Measurements from ENCODE around the gene LRRC18. TPM values are rescaled to one million over a fixed set of nuclear protein-coding genes. Genes with fewer than 3 reads are reported as not detected.

Gene LRRC18
- total RNA-seq, 1 experiment from 2014 or later, result not detected

- Histone ChIP-seq H3K27me3 (ENCODE audit: insufficient read depth, low read depth) (peaks cover 14% of the 10 kb centered on the region), H3K4me3 (no peak overlapping the region), H3K9me3 (ENCODE audit: insufficient read depth, low read depth) (no peaks in the 10 kb centered on the region), H3K4me2 (no peak overlapping the region), H4K20me1 (ENCODE audit: insufficient read depth) (peaks cover 3% of the 10 kb centered on the region; the same call in 1 of the 2 replicates), H3K4me1 (replicated peaks; ENCODE audit: insufficient read depth) (no peaks in the 10 kb centered on the region), H3F3A (ENCODE audit: insufficient read depth, low read depth) (no peaks in the 10 kb centered on the region), H3K9me2 (ENCODE audit: insufficient read depth) (no peaks in the 10 kb centered on the region), H3K27ac (no peak overlapping the region), H3K36me3 (ENCODE audit: low read depth) (no peaks in the 10 kb centered on the region), H2AFZ (no peak overlapping the region), H3K79me2 (ENCODE audit: low read depth) (no peaks in the 10 kb centered on the region)
- intact Hi-C loops (cut with micrococcal nuclease; ENCODE audit: unreplicated experiment), result no loop called here
- TF ChIP-seq CTCF (conservative IDR thresholded peaks at IDR 0.05) (no peak), EZH2 (IDR thresholded peaks at IDR 0.05; ENCODE audit: low read depth) (no peak)
- no TSS peak for BruUV-seq (replicated peaks)
- CTCF ChIA-PET, result no interaction called here
- POLR2A ChIA-PET (ENCODE audit: unreplicated experiment), result no interaction called here
- DNase-seq, result no peak
Measured at GRCh38 chr10:48965460-48965859, 25.8 kb upstream of the LRRC18 start.

- Histone ChIP-seq H3K36me3 (ENCODE audit: low read depth) (no peaks in the 10 kb centered on the region), H3F3A (ENCODE audit: insufficient read depth, low read depth) (no peaks in the 10 kb centered on the region), H3K27me3 (ENCODE audit: insufficient read depth, low read depth) (peaks cover 12% of the 10 kb centered on the region), H3K4me1 (replicated peaks; ENCODE audit: insufficient read depth) (no peaks in the 10 kb centered on the region), H3K79me2 (ENCODE audit: low read depth) (no peaks in the 10 kb centered on the region), H3K4me2 (no peak overlapping the region), H3K27ac (no peak overlapping the region), H2AFZ (no peak overlapping the region), H4K20me1 (ENCODE audit: insufficient read depth) (peaks cover 3% of the 10 kb centered on the region; the same call in 1 of the 2 replicates), H3K9me3 (ENCODE audit: insufficient read depth, low read depth) (no peaks in the 10 kb centered on the region), H3K4me3 (no peak overlapping the region), H3K9me2 (ENCODE audit: insufficient read depth) (no peaks in the 10 kb centered on the region)
- no peak for DNase-seq
- intact Hi-C loops (cut with micrococcal nuclease; ENCODE audit: unreplicated experiment), result no loop called here
- ChIA-PET POLR2A (ENCODE audit: unreplicated experiment) (no interaction called here), CTCF (no interaction called here)
- no peak for TF ChIP-seq CTCF (conservative IDR thresholded peaks at IDR 0.05)
- TF ChIP-seq EZH2 (IDR thresholded peaks at IDR 0.05; ENCODE audit: low read depth), result no peak
- no TSS peak for BruUV-seq (replicated peaks)
Measured at GRCh38 chr10:48964038-48964437, 24.4 kb upstream of the LRRC18 start.

DNA sequence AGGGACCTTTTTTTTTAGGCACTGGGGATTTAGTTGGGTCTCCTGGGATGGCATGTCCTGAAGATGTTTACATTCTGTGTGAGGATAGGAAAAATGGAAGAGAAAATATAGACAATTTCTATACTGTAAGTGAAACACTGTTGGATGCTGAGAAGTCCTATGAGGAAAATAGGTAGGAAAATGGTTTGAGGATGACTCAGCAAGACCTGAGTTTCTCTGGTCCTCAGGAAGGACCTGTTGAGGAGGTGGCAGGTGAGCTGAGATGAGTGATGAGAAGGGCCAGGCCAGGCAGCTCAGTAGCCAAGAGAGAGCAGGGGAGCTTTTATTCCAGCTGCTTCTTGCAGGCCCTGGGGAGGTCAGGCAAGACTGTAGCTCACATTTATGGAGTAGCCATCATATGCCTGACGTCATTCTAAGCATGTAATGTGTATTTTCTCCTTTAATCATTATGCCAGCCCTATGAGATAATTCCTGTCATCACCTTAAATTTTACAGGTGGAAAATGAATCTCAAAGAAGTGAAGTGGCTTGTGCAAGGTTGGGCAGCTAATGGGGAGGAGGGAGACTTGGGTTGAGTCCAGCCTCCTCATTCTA lies 19.1 kb upstream of the LRRC18 start:
- no peak for TF ChIP-seq CTCF (conservative IDR thresholded peaks at IDR 0.05)
- no peak for TF ChIP-seq EZH2 (IDR thresholded peaks at IDR 0.05; ENCODE audit: low read depth)
- no peaks in the 10 kb centered on the region for H4K20me1 ChIP-seq (ENCODE audit: insufficient read depth)
- H3K9me3 ChIP-seq (ENCODE audit: insufficient read depth, low read depth), result no peaks in the 10 kb centered on the region
- intact Hi-C loops (cut with micrococcal nuclease; ENCODE audit: unreplicated experiment), result no loop called here
- BruUV-seq (replicated peaks), result no TSS peak
- peaks cover 9% of the 10 kb centered on the region; the same call in 1 of the 2 replicates for H3K27me3 ChIP-seq (ENCODE audit: insufficient read depth, low read depth)
- H3K36me3 ChIP-seq (ENCODE audit: low read depth), result no peaks in the 10 kb centered on the region
- no peak overlapping the region for H2AFZ ChIP-seq
- no peak overlapping the region for H3K4me3 ChIP-seq
- H3K79me2 ChIP-seq (ENCODE audit: low read depth), result no peaks in the 10 kb centered on the region
- H3K27ac ChIP-seq, result no peak overlapping the region
- H3K4me1 ChIP-seq (replicated peaks; ENCODE audit: insufficient read depth), result no peaks in the 10 kb centered on the region
- ChIA-PET CTCF (no interaction called here), POLR2A (ENCODE audit: unreplicated experiment) (no interaction called here)
- no peaks in the 10 kb centered on the region for H3K9me2 ChIP-seq (ENCODE audit: insufficient read depth)
- H3F3A ChIP-seq (ENCODE audit: insufficient read depth, low read depth), result no peaks in the 10 kb centered on the region
- DNase-seq, result no peak
- H3K4me2 ChIP-seq, result no peak overlapping the region
